ENCODE results near the gene PROS1. TPM values are rescaled to one million over a fixed set of nuclear protein-coding genes. Genes with fewer than 3 reads are reported as not detected.

Gene PROS1
- polyA plus RNA-seq, 2 of the 4 experiments (the other 2 are of a cell fraction) = 13.8 to 28.0 TPM

GRCh38 chr3:93910097-93910496 is 63.6 kb downstream of the PROS1 start:
- TF ChIP-seq, protein P1, sequence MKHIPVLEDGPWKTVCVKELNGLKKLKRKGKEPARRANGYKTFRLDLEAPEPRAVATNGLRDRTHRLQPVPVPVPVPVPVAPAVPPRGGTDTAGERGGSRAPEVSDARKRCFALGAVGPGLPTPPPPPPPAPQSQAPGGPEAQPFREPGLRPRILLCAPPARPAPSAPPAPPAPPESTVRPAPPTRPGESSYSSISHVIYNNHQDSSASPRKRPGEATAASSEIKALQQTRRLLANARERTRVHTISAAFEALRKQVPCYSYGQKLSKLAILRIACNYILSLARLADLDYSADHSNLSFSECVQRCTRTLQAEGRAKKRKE (CRISPR knock-in tag; IDR thresholded peaks at IDR 0.05; ENCODE audit: low read depth) = no peak
- TF ChIP-seq, protein P2, sequence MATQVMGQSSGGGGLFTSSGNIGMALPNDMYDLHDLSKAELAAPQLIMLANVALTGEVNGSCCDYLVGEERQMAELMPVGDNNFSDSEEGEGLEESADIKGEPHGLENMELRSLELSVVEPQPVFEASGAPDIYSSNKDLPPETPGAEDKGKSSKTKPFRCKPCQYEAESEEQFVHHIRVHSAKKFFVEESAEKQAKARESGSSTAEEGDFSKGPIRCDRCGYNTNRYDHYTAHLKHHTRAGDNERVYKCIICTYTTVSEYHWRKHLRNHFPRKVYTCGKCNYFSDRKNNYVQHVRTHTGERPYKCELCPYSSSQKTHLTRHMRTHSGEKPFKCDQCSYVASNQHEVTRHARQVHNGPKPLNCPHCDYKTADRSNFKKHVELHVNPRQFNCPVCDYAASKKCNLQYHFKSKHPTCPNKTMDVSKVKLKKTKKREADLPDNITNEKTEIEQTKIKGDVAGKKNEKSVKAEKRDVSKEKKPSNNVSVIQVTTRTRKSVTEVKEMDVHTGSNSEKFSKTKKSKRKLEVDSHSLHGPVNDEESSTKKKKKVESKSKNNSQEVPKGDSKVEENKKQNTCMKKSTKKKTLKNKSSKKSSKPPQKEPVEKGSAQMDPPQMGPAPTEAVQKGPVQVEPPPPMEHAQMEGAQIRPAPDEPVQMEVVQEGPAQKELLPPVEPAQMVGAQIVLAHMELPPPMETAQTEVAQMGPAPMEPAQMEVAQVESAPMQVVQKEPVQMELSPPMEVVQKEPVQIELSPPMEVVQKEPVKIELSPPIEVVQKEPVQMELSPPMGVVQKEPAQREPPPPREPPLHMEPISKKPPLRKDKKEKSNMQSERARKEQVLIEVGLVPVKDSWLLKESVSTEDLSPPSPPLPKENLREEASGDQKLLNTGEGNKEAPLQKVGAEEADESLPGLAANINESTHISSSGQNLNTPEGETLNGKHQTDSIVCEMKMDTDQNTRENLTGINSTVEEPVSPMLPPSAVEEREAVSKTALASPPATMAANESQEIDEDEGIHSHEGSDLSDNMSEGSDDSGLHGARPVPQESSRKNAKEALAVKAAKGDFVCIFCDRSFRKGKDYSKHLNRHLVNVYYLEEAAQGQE (IDR thresholded peaks at IDR 0.05) = no peak
- TF ChIP-seq HOXB5 (CRISPR knock-in tag; IDR thresholded peaks at IDR 0.05) (no peak), RAD21 (conservative IDR thresholded peaks at IDR 0.05 in 1 of 2, IDR thresholded peaks at IDR 0.05 in 1 of 2) (no peak), ZFP36 (IDR thresholded peaks at IDR 0.05; ENCODE audit: borderline replicate concordance, partially characterized antibody) (no peak), EHF (CRISPR knock-in tag; IDR thresholded peaks at IDR 0.05) (no peak), MYC (IDR thresholded peaks at IDR 0.05; ENCODE audit: borderline replicate concordance, low read length) (no peak), TP53 (CRISPR knock-in tag; IDR thresholded peaks at IDR 0.05) (no peak), HES2 (IDR thresholded peaks at IDR 0.05) (no peak), PBX3 (IDR thresholded peaks at IDR 0.05) (no peak), ZNF302 (CRISPR knock-in tag; IDR thresholded peaks at IDR 0.05) (no peak), BHLHE40 (IDR thresholded peaks at IDR 0.05; ENCODE audit: low read depth, low read length) (no peak), ZSCAN20 (CRISPR knock-in tag; IDR thresholded peaks at IDR 0.05) (no peak), PHF8 (IDR thresholded peaks at IDR 0.05; ENCODE audit: borderline replicate concordance, low read depth) (no peak), CHD4 (IDR thresholded peaks at IDR 0.05; ENCODE audit: borderline replicate concordance) (no peak)
- CTCF ChIA-PET = no interaction called here
- Histone ChIP-seq H3K9me3 (no peaks in the 10 kb centered on the region), H3K4me2 (no peak overlapping the region), H3K4me3 (no peak overlapping the region), H3K4me1 (0 out of 3 replicates have a peak, but pooled peaks cover 6% of the 10 kb centered on the region), H3K27ac (no peak overlapping the region)
- DNase-seq (ENCODE audit: low read depth in 1 of 2, low spot score in 1 of 2) (no peak), FAIRE-seq (no peak), ATAC-seq (no peak)
- POLR2A ChIA-PET = no interaction called here

- CTCF ChIA-PET = interaction anchor here (1.7 kb wide), 1 partner anchor 162 kb away, joined by 4 read pairs; no protein-coding TSS in a partner anchor
- FAIRE-seq (no peak), DNase-seq (ENCODE audit: low read depth in 1 of 2, low spot score in 1 of 2) (no peak), ATAC-seq (no peak)
- Histone ChIP-seq H3K4me1 (0 out of 3 replicates have a peak, but pooled peaks cover 3% of the 10 kb centered on the region), H3K4me3 (no peak overlapping the region), H3K9me3 (no peaks in the 10 kb centered on the region), H3K27ac (no peak overlapping the region), H3K4me2 (no peak overlapping the region)
- POLR2A ChIA-PET = no interaction called here
- no peak for TF ChIP-seq RARB (CRISPR knock-in tag; IDR thresholded peaks at IDR 0.05)
- TF ChIP-seq PHF8 (IDR thresholded peaks at IDR 0.05; ENCODE audit: borderline replicate concordance, low read depth) = no peak
- no peak for TF ChIP-seq CEBPB (IDR thresholded peaks at IDR 0.05)
- TF ChIP-seq, protein P3, sequence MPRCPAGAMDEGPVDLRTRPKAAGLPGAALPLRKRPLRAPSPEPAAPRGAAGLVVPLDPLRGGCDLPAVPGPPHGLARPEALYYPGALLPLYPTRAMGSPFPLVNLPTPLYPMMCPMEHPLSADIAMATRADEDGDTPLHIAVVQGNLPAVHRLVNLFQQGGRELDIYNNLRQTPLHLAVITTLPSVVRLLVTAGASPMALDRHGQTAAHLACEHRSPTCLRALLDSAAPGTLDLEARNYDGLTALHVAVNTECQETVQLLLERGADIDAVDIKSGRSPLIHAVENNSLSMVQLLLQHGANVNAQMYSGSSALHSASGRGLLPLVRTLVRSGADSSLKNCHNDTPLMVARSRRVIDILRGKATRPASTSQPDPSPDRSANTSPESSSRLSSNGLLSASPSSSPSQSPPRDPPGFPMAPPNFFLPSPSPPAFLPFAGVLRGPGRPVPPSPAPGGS (IDR thresholded peaks at IDR 0.05) = no peak
- no peak for TF ChIP-seq MAFK (IDR thresholded peaks at IDR 0.05; ENCODE audit: partially characterized antibody)
- TF ChIP-seq FOSB (CRISPR knock-in tag; IDR thresholded peaks at IDR 0.05) = no peak
- TF ChIP-seq NFE2L2 (conservative IDR thresholded peaks at IDR 0.05; ENCODE audit: low read length) = no peak
- TF ChIP-seq KDM5A (IDR thresholded peaks at IDR 0.05) = no peak
- no peak for TF ChIP-seq JUN (IDR thresholded peaks at IDR 0.05)
- TF ChIP-seq CBX2 (IDR thresholded peaks at IDR 0.05; ENCODE audit: borderline replicate concordance, low read depth) = no peak
- TF ChIP-seq, protein P4, sequence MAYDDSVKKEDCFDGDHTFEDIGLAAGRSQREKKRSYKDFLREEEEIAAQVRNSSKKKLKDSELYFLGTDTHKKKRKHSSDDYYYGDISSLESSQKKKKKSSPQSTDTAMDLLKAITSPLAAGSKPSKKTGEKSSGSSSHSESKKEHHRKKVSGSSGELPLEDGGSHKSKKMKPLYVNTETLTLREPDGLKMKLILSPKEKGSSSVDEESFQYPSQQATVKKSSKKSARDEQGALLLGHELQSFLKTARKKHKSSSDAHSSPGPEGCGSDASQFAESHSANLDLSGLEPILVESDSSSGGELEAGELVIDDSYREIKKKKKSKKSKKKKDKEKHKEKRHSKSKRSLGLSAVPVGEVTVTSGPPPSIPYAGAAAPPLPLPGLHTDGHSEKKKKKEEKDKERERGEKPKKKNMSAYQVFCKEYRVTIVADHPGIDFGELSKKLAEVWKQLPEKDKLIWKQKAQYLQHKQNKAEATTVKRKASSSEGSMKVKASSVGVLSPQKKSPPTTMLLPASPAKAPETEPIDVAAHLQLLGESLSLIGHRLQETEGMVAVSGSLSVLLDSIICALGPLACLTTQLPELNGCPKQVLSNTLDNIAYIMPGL (CRISPR knock-in tag; IDR thresholded peaks at IDR 0.05; ENCODE audit: borderline replicate concordance) = no peak
- TF ChIP-seq EHMT2 (IDR thresholded peaks at IDR 0.05; ENCODE audit: low read depth) = no peak
- TF ChIP-seq MAX (IDR thresholded peaks at IDR 0.05) = no peak
- no peak for TF ChIP-seq SMC3 (IDR thresholded peaks at IDR 0.05)
- no peak for TF ChIP-seq NPAS2 (CRISPR knock-in tag; IDR thresholded peaks at IDR 0.05; ENCODE audit: borderline replicate concordance)
- no peak for TF ChIP-seq ZC3H11A (IDR thresholded peaks at IDR 0.05)
- WGBS (ENCODE audit: missing lambda C conversion rate) = 80% methylated on average over 1 of the region's 1 CpG
Measured at GRCh38 chr3:93907132-93907531, 66.6 kb downstream of the PROS1 start.
